Keratinocyte (primary cell): Measurements from ENCODE around the gene PIGM. TPM values are rescaled to one million over a fixed set of nuclear protein-coding genes. Genes with fewer than 3 reads are reported as not detected.
"Not testable (repeated sequence)": the region's sequence is repeated elsewhere in the genome, so short reads cannot be mapped to it uniquely, and the experiment has no call there.

Experiments
- DNase-seq: peaks from one replicate; pipeline ENCODE4 v3.0.0-alpha.2; 2011; ENCODE audit warnings: low read depth, missing footprints, low spot score
- FAIRE-seq: peaks from 2 replicates; lab custom pipeline; 2011; peaks lifted over from hg19 to GRCh38; lab: Jason Lieb, UNC
- H2AFZ ChIP-seq: 2 replicates; pipeline ENCODE4 v1.6.0; 2012; ENCODE audit warnings: low read length, control low read depth, inconsistent platforms; ENCODE audit not compliant: control insufficient read depth
- H3K27ac ChIP-seq: 2 replicates; pipeline ENCODE4 v1.5.1; 2011; ENCODE audit warnings: low read length; ENCODE audit not compliant: control insufficient read depth, insufficient read depth
- H3K27me3 ChIP-seq: 3 replicates; pipeline ENCODE4 v1.6.0; 2011; ENCODE audit warnings: low read length; ENCODE audit not compliant: control insufficient read depth, insufficient read depth; ENCODE audit errors: extremely low read depth
- H3K36me3 ChIP-seq, 2 experiments: 2 replicates in 1 of 2; 3 replicates in 1 of 2; pipeline ENCODE4 v1.5.1; 2011; ENCODE audit warnings: low read length in 2 of 2, mild to moderate bottlenecking in 1 of 2; ENCODE audit not compliant: control insufficient read depth in 2 of 2, insufficient read depth in 2 of 2; ENCODE audit errors: extremely low read depth in 1 of 2
- H3K4me1 ChIP-seq: 3 replicates; pipeline ENCODE4 v1.5.1; 2011; ENCODE audit warnings: low read length; ENCODE audit not compliant: control insufficient read depth, insufficient read depth; ENCODE audit errors: extremely low read depth
- H3K4me2 ChIP-seq: 3 replicates; pipeline ENCODE4 v1.6.0; 2011; ENCODE audit warnings: low read depth, low read length; ENCODE audit not compliant: control insufficient read depth, insufficient read depth; ENCODE audit errors: extremely low read depth
- H3K4me3 ChIP-seq, 3 experiments: fragments of 200-600 bp in 1 of 3; sonication (generic) in 1 of 3; 2 replicates in 2 of 3; 3 replicates in 1 of 3; pipeline ENCODE4 v1.5.1; 2011 to 2016; ENCODE audit warnings: low read length in 3 of 3, mild to moderate bottlenecking in 3 of 3, control low read depth in 2 of 3, inconsistent platforms in 1 of 3, low read depth in 1 of 3, mixed read lengths in 1 of 3, mixed run types in 1 of 3, moderate library complexity in 1 of 3; ENCODE audit not compliant: control insufficient read depth in 2 of 3, insufficient read depth in 2 of 3; ENCODE audit errors: extremely low read depth in 1 of 3
- H3K79me2 ChIP-seq: 2 replicates; pipeline ENCODE4 v1.6.0; 2012; ENCODE audit warnings: low read length; ENCODE audit not compliant: control insufficient read depth, insufficient read depth
- H3K9ac ChIP-seq: 3 replicates; pipeline ENCODE4 v1.6.0; 2011; ENCODE audit warnings: low read length; ENCODE audit not compliant: control insufficient read depth, insufficient read depth; ENCODE audit errors: extremely low read depth
- H3K9me1 ChIP-seq: 3 replicates; pipeline ENCODE4 v1.6.0; 2011; ENCODE audit warnings: low read length; ENCODE audit not compliant: control insufficient read depth, insufficient read depth; ENCODE audit errors: extremely low read depth
- H3K9me3 ChIP-seq: 2 replicates; pipeline ENCODE4 v1.5.1; 2012; ENCODE audit warnings: low read depth, low read length; ENCODE audit not compliant: control insufficient read depth
- H4K20me1 ChIP-seq: 3 replicates; pipeline ENCODE4 v1.6.0; 2011; ENCODE audit warnings: low read length; ENCODE audit not compliant: control insufficient read depth, insufficient read depth; ENCODE audit errors: extremely low read depth
- EZH2 ChIP-seq: IDR thresholded peaks from one replicate; pipeline ENCODE4 v1.6.1; 2012; ENCODE audit warnings: inconsistent platforms, mild to moderate bottlenecking, low read length, moderate library complexity
- dilution Hi-C: fragments of 300-500 bp; cut with MboI; formaldehyde crosslinking; loops from one replicate; pipeline ENCODE4 v1.7.0; 2020; ENCODE audit warnings: low sequenced_read_pairs; ENCODE audit not compliant: extremely low pct_ligation_motif_present
- polyA plus RNA-seq, 5 experiments: library from polyadenylated mRNA; depleted of rRNA in 3 of 5; stranded (reverse) in 3 of 5; stranded (forward) in 1 of 5; unstranded in 1 of 5; fragments of >200 nt; gene quantifications; 1 replicate in 1 of 5; 2 replicates in 3 of 5; 3 replicates in 1 of 5; pipeline versions ENCODE4 v1.2.1 to v1.2.3, GENCODE V29; 2011 to 2012; ENCODE audit warnings: missing spikeins in 2 of 5, low read depth in 1 of 5, low replicate concordance in 1 of 5
- TF ChIP-seq, protein P1 (sequence below), 3 experiments: IDR thresholded peaks in 1 of 3; conservative IDR thresholded peaks in 1 of 3; optimal IDR thresholded peaks in 1 of 3; 2 replicates in 2 of 3; 3 replicates in 1 of 3; pipeline versions ENCODE3 to v1.5.1; 2011; ENCODE audit warnings: low read length in 3 of 3, mild to moderate bottlenecking in 3 of 3, moderate library complexity in 2 of 3, control low read depth in 1 of 3, inconsistent platforms in 1 of 3; ENCODE audit not compliant: insufficient read depth in 2 of 3; ENCODE audit errors: extremely low read depth in 1 of 3

Gene PIGM
- polyA plus RNA-seq, 1 donor (not counting 4 experiments of a cell fraction or from before 2014, with no cell fraction given) = 3.1 TPM

- H3K27ac ChIP-seq = no peak overlapping the region
- no peaks in the 10 kb centered on the region for H3K79me2 ChIP-seq
- H3K36me3 ChIP-seq = no peaks in the 10 kb centered on the region
- H2AFZ ChIP-seq = no peak overlapping the region
- no peaks in the 10 kb centered on the region for H3K4me1 ChIP-seq
- no peak for DNase-seq
- H4K20me1 ChIP-seq = no peaks in the 10 kb centered on the region
- H3K4me3 ChIP-seq = no peak overlapping the region
- H3K9me1 ChIP-seq = no peaks in the 10 kb centered on the region
- H3K9me3 ChIP-seq = no peaks in the 10 kb centered on the region
- TF ChIP-seq EZH2 = no peak
- TF ChIP-seq, protein P1, sequence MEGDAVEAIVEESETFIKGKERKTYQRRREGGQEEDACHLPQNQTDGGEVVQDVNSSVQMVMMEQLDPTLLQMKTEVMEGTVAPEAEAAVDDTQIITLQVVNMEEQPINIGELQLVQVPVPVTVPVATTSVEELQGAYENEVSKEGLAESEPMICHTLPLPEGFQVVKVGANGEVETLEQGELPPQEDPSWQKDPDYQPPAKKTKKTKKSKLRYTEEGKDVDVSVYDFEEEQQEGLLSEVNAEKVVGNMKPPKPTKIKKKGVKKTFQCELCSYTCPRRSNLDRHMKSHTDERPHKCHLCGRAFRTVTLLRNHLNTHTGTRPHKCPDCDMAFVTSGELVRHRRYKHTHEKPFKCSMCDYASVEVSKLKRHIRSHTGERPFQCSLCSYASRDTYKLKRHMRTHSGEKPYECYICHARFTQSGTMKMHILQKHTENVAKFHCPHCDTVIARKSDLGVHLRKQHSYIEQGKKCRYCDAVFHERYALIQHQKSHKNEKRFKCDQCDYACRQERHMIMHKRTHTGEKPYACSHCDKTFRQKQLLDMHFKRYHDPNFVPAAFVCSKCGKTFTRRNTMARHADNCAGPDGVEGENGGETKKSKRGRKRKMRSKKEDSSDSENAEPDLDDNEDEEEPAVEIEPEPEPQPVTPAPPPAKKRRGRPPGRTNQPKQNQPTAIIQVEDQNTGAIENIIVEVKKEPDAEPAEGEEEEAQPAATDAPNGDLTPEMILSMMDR (optimal IDR thresholded peaks at IDR 0.05 in 1 of 3, IDR thresholded peaks at IDR 0.05 in 1 of 3, conservative IDR thresholded peaks at IDR 0.05 in 1 of 3; ENCODE audit: extremely low read depth in 1 of 3, insufficient read depth in 2 of 3, low read length in 3 of 3) = no peak
- no peak overlapping the region for H3K9ac ChIP-seq
- dilution Hi-C loops = no loop called here
- H3K27me3 ChIP-seq = peaks cover 38% of the 10 kb centered on the region
- FAIRE-seq = no peak
- no peak overlapping the region for H3K4me2 ChIP-seq
Measured at GRCh38 chr1:160052936-160053335, 21.1 kb upstream of the PIGM start.

GRCh38 chr1:160050619-160051018 lies 18.8 kb upstream of the PIGM start:
- H3K36me3 ChIP-seq = no peaks in the 10 kb centered on the region
- H3K79me2 ChIP-seq = no peaks in the 10 kb centered on the region
- no peaks in the 10 kb centered on the region for H3K9me1 ChIP-seq
- no peaks in the 10 kb centered on the region for H3K4me1 ChIP-seq
- H2AFZ ChIP-seq = no peak overlapping the region
- H3K27ac ChIP-seq = no peak overlapping the region
- no peak overlapping the region for H3K4me2 ChIP-seq
- peaks cover 42% of the 10 kb centered on the region for H3K27me3 ChIP-seq
- no peak for DNase-seq
- no peaks in the 10 kb centered on the region for H4K20me1 ChIP-seq
- dilution Hi-C loops = no loop called here
- no peaks in the 10 kb centered on the region for H3K9me3 ChIP-seq
- no peak overlapping the region for H3K9ac ChIP-seq
- TF ChIP-seq EZH2 = no peak
- TF ChIP-seq, protein P1 (optimal IDR thresholded peaks at IDR 0.05 in 1 of 3, IDR thresholded peaks at IDR 0.05 in 1 of 3, conservative IDR thresholded peaks at IDR 0.05 in 1 of 3; ENCODE audit: extremely low read depth in 1 of 3, insufficient read depth in 2 of 3, low read length in 3 of 3) = no peak
- H3K4me3 ChIP-seq = no peak overlapping the region
- no peak for FAIRE-seq

GRCh38 chr1:160050182-160050581 lies 18.4 kb upstream of the PIGM start:
- H3K79me2 ChIP-seq, H4K20me1 ChIP-seq, DNase-seq, H3K9me1 ChIP-seq, H3K4me3 ChIP-seq, H3K36me3 ChIP-seq, FAIRE-seq, dilution Hi-C loops, H3K4me1 ChIP-seq, H3K27ac ChIP-seq, H3K9me3 ChIP-seq, H3K4me2 ChIP-seq, H2AFZ ChIP-seq, H3K9ac ChIP-seq: not testable (repeated sequence)
- peaks cover 39% of the 10 kb centered on the region for H3K27me3 ChIP-seq
